Mesendoderm (in vitro differentiated cells): ENCODE results near the gene PIK3CB.
A peak's percentile ranks its signal among the peaks of the same experiment; 100 is the strongest.

Experiments
- DNase-seq: peaks from one replicate; pipeline ENCODE4 v3.0.0; 2013
- H2AK5ac ChIP-seq: 2 replicates; pipeline ENCODE4 v1.6.1; 2013; ENCODE audit warnings: low read length, inconsistent platforms
- H2BK120ac ChIP-seq: 2 replicates; pipeline ENCODE4 v1.6.1; 2013; ENCODE audit warnings: low read depth, mild to moderate bottlenecking, low read length, moderate library complexity, mixed read lengths
- H2BK15ac ChIP-seq: replicated peaks from 2 replicates; pipeline ENCODE4 v1.6.1; 2013; ENCODE audit warnings: low read depth, mild to moderate bottlenecking, moderate library complexity
- H2BK5ac ChIP-seq: 2 replicates; pipeline ENCODE4 v1.6.1; 2013; ENCODE audit warnings: low read length, inconsistent platforms
- H3K18ac ChIP-seq: 2 replicates; pipeline ENCODE4 v1.6.1; 2013; ENCODE audit warnings: mild to moderate bottlenecking, low read length, mixed read lengths
- H3K23ac ChIP-seq: one replicate; pipeline ENCODE4 v1.6.1; 2013; ENCODE audit warnings: low read length
- H3K27ac ChIP-seq: 2 replicates; pipeline ENCODE4 v1.5.1; 2013; ENCODE audit warnings: low read depth, mild to moderate bottlenecking, inconsistent platforms, low read length, moderate library complexity
- H3K27me3 ChIP-seq: 2 replicates; pipeline ENCODE4 v1.6.1; 2013; ENCODE audit warnings: low read length, control low read depth, mild to moderate bottlenecking, inconsistent platforms; ENCODE audit not compliant: insufficient read depth, poor library complexity
- H3K36me3 ChIP-seq: 2 replicates; pipeline ENCODE4 v1.6.1; 2013; ENCODE audit warnings: low read length, inconsistent platforms; ENCODE audit not compliant: control insufficient read depth, insufficient read depth
- H3K4ac ChIP-seq: one replicate; pipeline ENCODE4 v1.6.1; 2013; ENCODE audit warnings: low read depth, mild to moderate bottlenecking, low read length, moderate library complexity
- H3K4me1 ChIP-seq: 2 replicates; pipeline ENCODE4 v1.6.1; 2013; ENCODE audit warnings: low read depth, low read length, inconsistent platforms; ENCODE audit not compliant: control insufficient read depth
- H3K4me2 ChIP-seq: 2 replicates; pipeline ENCODE4 v1.6.1; 2013; ENCODE audit warnings: low read length
- H3K4me3 ChIP-seq: 2 replicates; pipeline ENCODE4 v1.5.1; 2013; ENCODE audit warnings: mild to moderate bottlenecking, low read length
- H3K56ac ChIP-seq: one replicate; pipeline ENCODE4 v1.6.1; 2013; ENCODE audit warnings: low read length
- H3K79me1 ChIP-seq: 2 replicates; pipeline ENCODE4 v1.6.1; 2013; ENCODE audit warnings: low read length, inconsistent platforms
- H3K79me2 ChIP-seq: 2 replicates; pipeline ENCODE4 v1.6.1; 2013; ENCODE audit warnings: mild to moderate bottlenecking, low read length; ENCODE audit not compliant: control insufficient read depth, insufficient read depth
- H3K9ac ChIP-seq: 2 replicates; pipeline ENCODE4 v1.6.1; 2013; ENCODE audit warnings: low read length, inconsistent platforms
- H4K5ac ChIP-seq: one replicate; pipeline ENCODE4 v1.6.1; 2013; ENCODE audit warnings: low read length
- H4K8ac ChIP-seq: one replicate; pipeline ENCODE4 v1.6.1; 2013; ENCODE audit warnings: low read depth, mild to moderate bottlenecking, control low read depth, low read length, moderate library complexity
- WGBS: extraction: QIAGEN DNeasy Blood & Tissue Kit; methylation state at CpG from one replicate; pipeline ENCODE4 v1.1.7; 2013; ENCODE audit warnings: low lambda C conversion rate, missing lambda C conversion rate; ENCODE audit not compliant: insufficient coverage; ENCODE audit errors: extremely low coverage; 5-methylcytosine and 5-hydroxymethylcytosine counted together

PIK3CB gene

GRCh38 chr3:138862924-138863775, 28.4 kb upstream of the PIK3CB start:
- Histone ChIP-seq H2BK120ac (no peak overlapping the region), H3K36me3 (no peaks in the 10 kb centered on the region), H2BK15ac (no peak overlapping the region), H3K4ac (peak overlapping the region; percentile 88), H3K4me2 (peak overlapping the region; percentile 25), H4K8ac (peak overlapping the region; percentile 77), H3K27me3 (no peaks in the 10 kb centered on the region), H2AK5ac (no peak overlapping the region), H3K9ac (peak overlapping the region; percentile 33), H3K23ac (no peak overlapping the region), H3K18ac (peak overlapping the region; percentile 66), H3K4me1 (peaks cover 19% of the 10 kb centered on the region), H3K56ac (peak overlapping the region; percentile 75), H3K4me3 (no peak overlapping the region), H3K27ac (peak overlapping the region; percentile 77), H2BK5ac (peak overlapping the region; percentile 44), H3K79me2 (no peaks in the 10 kb centered on the region), H3K79me1 (no peaks in the 10 kb centered on the region), H4K5ac (peak overlapping the region; percentile 77)
- no CpG with 5 or more reads among the region's 11 CpGs for WGBS
- peak; percentile 90 for DNase-seq

- H4K8ac ChIP-seq, result no peak overlapping the region
- peak overlapping the region; percentile 75 for H2BK5ac ChIP-seq
- peak overlapping the region; percentile 84 for H2AK5ac ChIP-seq
- H2BK15ac ChIP-seq, result peak overlapping the region; percentile 64
- no peak overlapping the region for H3K4ac ChIP-seq
- H3K4me1 ChIP-seq, result peaks cover 19% of the 10 kb centered on the region
- no peaks in the 10 kb centered on the region for H3K27me3 ChIP-seq
- H2BK120ac ChIP-seq, result no peak overlapping the region
- H3K27ac ChIP-seq, result peak overlapping the region; percentile 77
- no peak overlapping the region for H3K4me3 ChIP-seq
- H3K79me1 ChIP-seq, result no peaks in the 10 kb centered on the region
- H3K18ac ChIP-seq, result peak overlapping the region; percentile 82
- no peaks in the 10 kb centered on the region for H3K79me2 ChIP-seq
- peak overlapping the region; percentile 75 for H3K56ac ChIP-seq
- WGBS, result no CpG with 5 or more reads among the region's 4 CpGs
- H3K4me2 ChIP-seq, result peak overlapping the region; percentile 43
- H3K9ac ChIP-seq, result peak overlapping the region; percentile 33
- H3K23ac ChIP-seq, result no peak overlapping the region
- H3K36me3 ChIP-seq, result no peaks in the 10 kb centered on the region
- peak; percentile 88 for DNase-seq
- no peak overlapping the region for H4K5ac ChIP-seq
These were observed 27.8 kb upstream of the PIK3CB start for GRCh38 chr3:138862531-138862923.

- no peak overlapping the region for H3K4ac ChIP-seq
- H3K79me2 ChIP-seq, result no peaks in the 10 kb centered on the region
- H3K27ac ChIP-seq, result peak overlapping the region; percentile 77
- H4K5ac ChIP-seq, result no peak overlapping the region
- H4K8ac ChIP-seq, result no peak overlapping the region
- H3K23ac ChIP-seq, result no peak overlapping the region
- DNase-seq, result peak; percentile 78
- peaks cover 19% of the 10 kb centered on the region for H3K4me1 ChIP-seq
- no peak overlapping the region for H2AK5ac ChIP-seq
- no CpG with 5 or more reads among the region's 5 CpGs for WGBS
- no peak overlapping the region for H3K9ac ChIP-seq
- H2BK5ac ChIP-seq, result peak overlapping the region; percentile 71
- no peak overlapping the region for H2BK120ac ChIP-seq
- peak overlapping the region; percentile 72 for H3K18ac ChIP-seq
- peak overlapping the region; percentile 63 for H3K56ac ChIP-seq
- no peaks in the 10 kb centered on the region for H3K79me1 ChIP-seq
- no peaks in the 10 kb centered on the region for H3K27me3 ChIP-seq
- H2BK15ac ChIP-seq, result no peak overlapping the region
- H3K4me2 ChIP-seq, result no peak overlapping the region
- H3K36me3 ChIP-seq, result no peaks in the 10 kb centered on the region
- no peak overlapping the region for H3K4me3 ChIP-seq
These were observed 27.1 kb upstream of the PIK3CB start for GRCh38 chr3:138861798-138862197.

GRCh38 chr3:138856799-138857198, 22.1 kb upstream of the PIK3CB start:
- DNase-seq, result no peak
- WGBS, result no CpG with 5 or more reads among the region's 3 CpGs
- Histone ChIP-seq H3K4me3 (no peak overlapping the region), H3K79me2 (no peaks in the 10 kb centered on the region), H3K4me2 (no peak overlapping the region), H4K8ac (no peak overlapping the region), H3K18ac (no peak overlapping the region), H3K27me3 (no peaks in the 10 kb centered on the region), H3K9ac (no peak overlapping the region), H4K5ac (no peak overlapping the region), H3K79me1 (no peaks in the 10 kb centered on the region), H2BK15ac (no peak overlapping the region), H2BK120ac (no peak overlapping the region), H2AK5ac (no peak overlapping the region), H3K36me3 (no peaks in the 10 kb centered on the region), H3K4ac (no peak overlapping the region), H3K23ac (no peak overlapping the region), H3K27ac (no peak overlapping the region), H3K4me1 (peaks cover 5% of the 10 kb centered on the region), H2BK5ac (no peak overlapping the region), H3K56ac (no peak overlapping the region)

- Histone ChIP-seq H4K5ac (no peak overlapping the region), H2BK120ac (no peak overlapping the region), H3K27me3 (no peaks in the 10 kb centered on the region), H3K23ac (no peak overlapping the region), H3K4ac (no peak overlapping the region), H3K18ac (no peak overlapping the region), H3K4me2 (no peak overlapping the region), H3K9ac (no peak overlapping the region), H3K36me3 (no peaks in the 10 kb centered on the region), H3K27ac (no peak overlapping the region), H2AK5ac (no peak overlapping the region), H2BK5ac (no peak overlapping the region), H3K79me2 (no peaks in the 10 kb centered on the region), H4K8ac (no peak overlapping the region), H3K56ac (no peak overlapping the region), H3K4me3 (no peak overlapping the region), H3K4me1 (no peaks in the 10 kb centered on the region), H3K79me1 (no peaks in the 10 kb centered on the region), H2BK15ac (no peak overlapping the region)
- WGBS, result no CpG with 5 or more reads among the region's 7 CpGs
- no peak for DNase-seq
These were observed 20.2 kb upstream of the PIK3CB start for GRCh38 chr3:138854940-138855339.
